Activated CD8-positive, alpha-beta T cell treated with anti-CD3 and anti-CD28 coated beads, Interleukin-2, amount 10 ng/mL, durations not matched to agents 7 days and 5 days (primary cell): Measurements from ENCODE around the gene LDHAL6B. TPM values are rescaled to one million over a fixed set of nuclear protein-coding genes. Genes with fewer than 3 reads are reported as not detected.

ENCODE experiments used
- ATAC-seq: fragments of 150-1000 bp; cut with Tn5 transposase; one replicate; pipeline ENCODE4 v1.10.0; 2021; ENCODE audit warnings: moderate library complexity
- CTCF ChIA-PET: fragments of 350-600 bp; sonication (Branson Sonifier 250); formaldehyde crosslinking; loops from one replicate; lab custom pipeline; 2021; ENCODE audit warnings: antibody characterized with exemption; lab: Charles Lee
- POLR2A ChIA-PET: fragments of 350-600 bp; sonication (Branson Sonifier 250); formaldehyde crosslinking; loops from one replicate; lab custom pipeline; 2021; ENCODE audit warnings: antibody characterized with exemption; lab: Charles Lee
- DNase-seq: peaks from one replicate; pipeline ENCODE4 v3.0.0-alpha.2; 2020
- H3K27ac Mint-ChIP-seq: one replicate; pipeline ENCODE4 v1.8.0; 2021; ENCODE audit warnings: mild to moderate bottlenecking, mixed read lengths
- H3K27me3 Mint-ChIP-seq: one replicate; pipeline ENCODE4 v1.8.0; 2021; ENCODE audit warnings: low read depth, mixed read lengths
- H3K36me3 Mint-ChIP-seq: one replicate; pipeline ENCODE4 v1.8.0; 2021; ENCODE audit warnings: low read depth, mixed read lengths
- H3K4me1 Mint-ChIP-seq: one replicate; pipeline ENCODE4 v1.8.0; 2021; ENCODE audit warnings: low read depth, mixed read lengths
- H3K4me3 Mint-ChIP-seq: one replicate; pipeline ENCODE4 v1.8.0; 2021; ENCODE audit warnings: mild to moderate bottlenecking, mixed read lengths
- H3K9me3 Mint-ChIP-seq: one replicate; pipeline ENCODE4 v1.8.0; 2022; ENCODE audit warnings: mixed read lengths; ENCODE audit not compliant: insufficient read depth
- total RNA-seq, 2 experiments: library from RNA; stranded (reverse); gene quantifications; one replicate each; pipeline ENCODE4 v1.2.3, GENCODE V29; 2021

Gene LDHAL6B
- total RNA-seq, 2 experiments from 2014 or later, result not detected

DNA sequence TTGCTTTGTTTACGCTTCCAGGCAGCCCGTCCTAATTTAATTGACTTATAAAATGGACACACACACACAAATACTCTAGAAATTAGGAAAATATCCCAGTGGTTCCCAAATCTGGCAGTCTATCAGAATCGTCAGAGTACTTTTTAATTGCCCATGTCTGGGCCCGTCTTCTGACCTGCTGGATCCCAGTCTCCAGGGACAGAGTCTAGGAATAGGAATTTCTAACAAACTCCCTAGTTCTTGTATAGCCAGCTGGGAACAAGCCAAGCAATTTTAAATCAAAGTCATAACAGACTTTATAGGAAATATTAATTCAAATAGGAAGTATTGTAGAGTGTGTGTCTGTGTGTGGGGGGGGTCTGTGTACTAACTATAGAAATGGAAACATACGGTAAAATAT lies 33.4 kb downstream of the LDHAL6B start:
- CTCF ChIA-PET, result no interaction called here
- H3K9me3 Mint-ChIP-seq, result no peaks in the 10 kb centered on the region

DNA sequence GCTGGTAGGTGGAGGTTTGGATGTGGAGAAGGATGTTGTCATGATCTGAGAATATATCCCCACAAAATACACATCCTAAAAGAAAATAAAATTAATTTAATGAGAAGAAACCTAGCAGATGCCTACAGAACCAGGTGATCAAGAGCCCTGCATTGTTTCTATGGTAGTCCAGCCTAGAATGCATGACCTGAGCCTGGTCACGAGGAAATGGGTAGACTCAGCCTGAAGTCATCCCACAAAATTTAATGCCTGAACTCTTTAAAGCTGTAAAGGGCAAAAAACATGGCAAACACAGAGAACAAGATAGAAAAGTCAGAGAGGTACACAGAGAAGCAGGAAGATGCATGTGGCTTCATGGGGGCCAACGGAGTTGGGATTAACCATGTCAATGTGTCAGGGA lies 36.0 kb downstream of the LDHAL6B start:
- H3K27me3 Mint-ChIP-seq, result peaks cover 4% of the 10 kb centered on the region
- H3K27ac Mint-ChIP-seq, result no peak overlapping the region
- no peak overlapping the region for H3K4me3 Mint-ChIP-seq
- H3K9me3 Mint-ChIP-seq, result no peaks in the 10 kb centered on the region
- DNase-seq (no peak), ATAC-seq (no peak)
- POLR2A ChIA-PET, result no interaction called here
- CTCF ChIA-PET, result interaction anchor here (1.5 kb wide), 1 partner anchor 250 kb away, joined by 6 read pairs; no protein-coding TSS in a partner anchor
- H3K4me1 Mint-ChIP-seq, result peaks cover 15% of the 10 kb centered on the region
- peaks cover 12% of the 10 kb centered on the region for H3K36me3 Mint-ChIP-seq

More for the DNA sequence above, 33.4 kb downstream of the LDHAL6B start:
- no peak for DNase-seq
- ATAC-seq, result no peak
- Mint-ChIP-seq H3K36me3 (peaks cover 19% of the 10 kb centered on the region), H3K27ac (no peak overlapping the region), H3K4me3 (no peak overlapping the region), H3K4me1 (peaks cover 17% of the 10 kb centered on the region), H3K27me3 (peaks cover 4% of the 10 kb centered on the region)
- POLR2A ChIA-PET, result no interaction called here

DNA sequence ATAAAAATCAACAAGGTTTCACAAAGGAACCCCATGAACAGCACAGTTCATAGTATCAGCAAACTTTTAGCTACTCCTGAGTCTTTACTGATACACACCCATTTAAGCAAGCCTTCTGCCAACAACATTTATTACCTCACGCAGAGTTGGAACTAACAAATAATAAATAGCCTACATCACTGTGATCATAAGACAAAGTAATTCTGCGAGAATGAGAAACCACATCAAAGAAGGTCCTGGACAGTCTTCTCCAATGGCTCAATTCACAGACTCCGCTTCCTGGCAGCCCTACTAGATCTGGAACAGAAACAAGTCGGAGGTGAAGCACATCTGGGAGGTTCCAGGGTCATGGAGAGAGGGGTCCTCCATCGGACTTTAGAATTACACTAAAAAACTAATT lies 37.0 kb downstream of the LDHAL6B start:
- DNase-seq, result no peak
- ChIA-PET CTCF (interaction anchor here (1.5 kb wide), 1 partner anchor 249 kb away, joined by 6 read pairs; no protein-coding TSS in a partner anchor), POLR2A (no interaction called here)
- no peak for ATAC-seq
- Mint-ChIP-seq H3K27me3 (peaks cover 4% of the 10 kb centered on the region), H3K36me3 (peaks cover 16% of the 10 kb centered on the region), H3K4me3 (no peak overlapping the region), H3K27ac (no peak overlapping the region), H3K9me3 (no peaks in the 10 kb centered on the region), H3K4me1 (peaks cover 15% of the 10 kb centered on the region)

DNA sequence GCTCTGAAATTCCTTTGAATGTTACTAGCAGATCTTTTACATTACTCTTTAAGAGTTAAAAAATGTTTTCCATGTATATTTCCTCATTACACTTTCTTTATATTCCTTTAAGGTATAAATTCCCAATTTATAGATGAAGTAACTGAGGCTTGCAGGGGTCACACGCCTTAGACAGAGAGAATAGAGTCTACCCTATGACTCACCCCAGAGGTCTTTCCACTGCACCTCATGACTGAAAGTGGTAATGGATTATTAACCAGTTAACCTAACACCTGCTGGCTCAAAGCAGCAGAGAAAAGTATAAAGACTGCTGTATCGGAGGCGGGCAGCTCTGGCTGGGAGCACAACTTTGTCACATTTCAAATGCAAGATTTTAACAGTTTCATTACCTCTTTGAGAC lies 37.7 kb downstream of the LDHAL6B start:
- H3K27ac Mint-ChIP-seq, result no peak overlapping the region
- peaks cover 20% of the 10 kb centered on the region for H3K4me1 Mint-ChIP-seq
- H3K36me3 Mint-ChIP-seq, result peaks cover 16% of the 10 kb centered on the region
- H3K4me3 Mint-ChIP-seq, result no peak overlapping the region
- peaks cover 4% of the 10 kb centered on the region for H3K27me3 Mint-ChIP-seq
- CTCF ChIA-PET, result interaction anchor here (1.5 kb wide), 1 partner anchor 249 kb away, joined by 6 read pairs; no protein-coding TSS in a partner anchor
- ATAC-seq, result no peak
- POLR2A ChIA-PET, result no interaction called here
- no peak for DNase-seq
- no peaks in the 10 kb centered on the region for H3K9me3 Mint-ChIP-seq

DNA sequence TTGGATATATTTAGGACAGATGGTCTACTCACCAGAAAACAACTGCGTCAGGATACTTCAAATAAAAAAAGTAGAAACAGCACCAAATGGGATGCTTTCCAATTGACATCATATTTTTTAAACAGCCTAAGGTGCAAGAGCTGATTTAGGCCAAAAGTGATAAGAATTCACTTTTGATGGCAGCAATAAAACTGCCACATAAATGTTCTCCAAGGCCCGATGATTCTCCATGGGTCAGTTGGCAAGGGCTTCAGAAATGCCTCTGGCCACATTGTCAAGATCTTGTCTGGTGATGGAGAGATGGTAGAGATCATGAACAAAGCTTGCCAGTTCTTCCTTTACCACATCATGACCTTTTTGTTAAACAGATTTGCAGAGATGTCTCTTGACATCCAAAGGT lies 38.9 kb downstream of the LDHAL6B start:
- Mint-ChIP-seq H3K27ac (no peak overlapping the region), H3K9me3 (no peaks in the 10 kb centered on the region), H3K27me3 (peaks cover 4% of the 10 kb centered on the region), H3K4me3 (no peak overlapping the region), H3K36me3 (peaks cover 18% of the 10 kb centered on the region), H3K4me1 (peaks cover 28% of the 10 kb centered on the region)
- no peak for DNase-seq
- POLR2A ChIA-PET, result no interaction called here
- CTCF ChIA-PET, result interaction anchor here (0.9 to 4.8 kb wide), 11 partner anchors 9 to 285 kb away, joined by 3 to 42 read pairs (median 4); no protein-coding TSS in a partner anchor
- no peak for ATAC-seq

DNA sequence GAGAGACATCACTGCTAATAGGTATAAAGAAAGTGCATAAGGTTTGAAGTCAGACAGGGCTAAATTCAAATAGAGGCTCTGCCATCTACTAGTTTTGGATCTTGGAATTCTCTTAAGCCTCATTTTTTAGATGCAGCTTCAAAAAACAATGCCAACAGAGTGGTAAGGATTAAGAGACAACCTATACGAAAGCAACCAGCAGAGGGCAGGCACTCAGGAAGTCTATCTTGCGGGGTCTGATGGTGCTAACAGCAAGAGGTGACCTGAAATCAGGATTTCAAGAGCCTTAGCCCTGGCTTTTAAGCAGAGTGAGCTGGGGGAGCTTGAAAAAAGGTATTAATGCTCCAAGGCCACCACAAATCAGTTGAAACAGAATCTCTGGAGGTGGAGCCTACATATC lies 40.7 kb downstream of the LDHAL6B start:
- ATAC-seq (peak; percentile 90), DNase-seq (peak; percentile 83)
- peaks cover 16% of the 10 kb centered on the region for H3K36me3 Mint-ChIP-seq
- peak overlapping the region; percentile 55 for H3K27ac Mint-ChIP-seq
- POLR2A ChIA-PET, result interaction anchor here (0.7 kb wide), 2 partner anchors 10 to 269 kb away, joined by 3 read pairs; no protein-coding TSS in a partner anchor
- H3K4me1 Mint-ChIP-seq, result peaks cover 35% of the 10 kb centered on the region
- H3K27me3 Mint-ChIP-seq, result peaks cover 1% of the 10 kb centered on the region
- H3K4me3 Mint-ChIP-seq, result no peak overlapping the region
- CTCF ChIA-PET, result interaction anchor here (0.6 to 4.8 kb wide), 55 partner anchors 9 to 436 kb away, joined by 3 to 42 read pairs (median 4); partner anchors contain the start of genes FAM81A and MYO1E
- no peaks in the 10 kb centered on the region for H3K9me3 Mint-ChIP-seq

DNA sequence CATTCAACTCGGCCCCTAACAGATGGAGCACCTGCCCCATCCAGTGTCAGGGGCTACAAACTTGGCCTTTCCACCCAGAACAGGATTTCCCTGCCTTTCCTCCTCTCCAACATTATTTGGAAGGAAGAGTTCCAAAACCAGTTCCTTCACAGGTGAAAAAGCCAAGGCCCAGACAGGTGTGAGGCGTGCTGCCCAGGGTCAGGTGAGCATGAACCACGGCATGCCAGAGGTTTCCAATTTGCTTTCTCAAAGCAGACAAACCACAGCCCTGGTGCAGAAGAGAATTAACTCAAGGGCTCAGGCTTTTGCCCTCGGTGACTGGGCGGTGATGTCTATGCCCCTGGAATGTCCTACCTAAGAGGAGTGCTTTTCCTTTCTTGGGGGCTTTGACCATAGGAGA lies 43.2 kb downstream of the LDHAL6B start:
- ATAC-seq, result no peak

DNA sequence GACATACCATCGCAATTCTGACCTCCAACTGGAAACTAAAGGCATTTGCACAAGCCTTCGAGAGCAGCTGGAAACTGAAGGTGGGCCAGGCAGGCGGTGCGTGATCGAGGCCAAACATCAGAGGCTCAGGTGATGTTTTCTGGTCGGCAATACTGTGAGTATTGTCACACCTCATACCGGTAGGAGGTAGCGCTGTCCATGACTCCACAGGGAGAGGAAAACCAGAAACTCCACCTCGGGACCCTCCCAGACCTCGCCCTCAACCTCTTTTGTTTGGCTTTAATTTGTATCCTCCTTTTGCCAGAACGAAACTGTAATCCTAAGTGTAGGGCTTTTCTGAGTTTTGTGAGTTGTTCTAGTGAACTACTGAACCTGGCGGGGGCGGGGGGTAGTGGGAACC lies 43.6 kb downstream of the LDHAL6B start:
- ChIA-PET POLR2A (no interaction called here), CTCF (interaction anchor here (1.4 kb wide), 1 partner anchor 16 kb away, joined by 3 read pairs; no protein-coding TSS in a partner anchor)
- H3K4me1 Mint-ChIP-seq, result peaks cover 46% of the 10 kb centered on the region
- DNase-seq, result no peak
- peaks cover 24% of the 10 kb centered on the region for H3K36me3 Mint-ChIP-seq
- H3K27ac Mint-ChIP-seq, result no peak overlapping the region
- ATAC-seq, result no peak
- no peak overlapping the region for H3K4me3 Mint-ChIP-seq
- H3K27me3 Mint-ChIP-seq, result no peaks in the 10 kb centered on the region
- H3K9me3 Mint-ChIP-seq, result no peaks in the 10 kb centered on the region

More for the DNA sequence above, 43.2 kb downstream of the LDHAL6B start:
- POLR2A ChIA-PET, result no interaction called here
- Mint-ChIP-seq H3K4me3 (no peak overlapping the region), H3K9me3 (no peaks in the 10 kb centered on the region), H3K27me3 (no peaks in the 10 kb centered on the region), H3K36me3 (peaks cover 24% of the 10 kb centered on the region), H3K27ac (peak overlapping the region; percentile 63), H3K4me1 (peaks cover 42% of the 10 kb centered on the region)
- CTCF ChIA-PET, result interaction anchor here (1.4 kb wide), 1 partner anchor 17 kb away, joined by 3 read pairs; no protein-coding TSS in a partner anchor
- DNase-seq, result no peak

DNA sequence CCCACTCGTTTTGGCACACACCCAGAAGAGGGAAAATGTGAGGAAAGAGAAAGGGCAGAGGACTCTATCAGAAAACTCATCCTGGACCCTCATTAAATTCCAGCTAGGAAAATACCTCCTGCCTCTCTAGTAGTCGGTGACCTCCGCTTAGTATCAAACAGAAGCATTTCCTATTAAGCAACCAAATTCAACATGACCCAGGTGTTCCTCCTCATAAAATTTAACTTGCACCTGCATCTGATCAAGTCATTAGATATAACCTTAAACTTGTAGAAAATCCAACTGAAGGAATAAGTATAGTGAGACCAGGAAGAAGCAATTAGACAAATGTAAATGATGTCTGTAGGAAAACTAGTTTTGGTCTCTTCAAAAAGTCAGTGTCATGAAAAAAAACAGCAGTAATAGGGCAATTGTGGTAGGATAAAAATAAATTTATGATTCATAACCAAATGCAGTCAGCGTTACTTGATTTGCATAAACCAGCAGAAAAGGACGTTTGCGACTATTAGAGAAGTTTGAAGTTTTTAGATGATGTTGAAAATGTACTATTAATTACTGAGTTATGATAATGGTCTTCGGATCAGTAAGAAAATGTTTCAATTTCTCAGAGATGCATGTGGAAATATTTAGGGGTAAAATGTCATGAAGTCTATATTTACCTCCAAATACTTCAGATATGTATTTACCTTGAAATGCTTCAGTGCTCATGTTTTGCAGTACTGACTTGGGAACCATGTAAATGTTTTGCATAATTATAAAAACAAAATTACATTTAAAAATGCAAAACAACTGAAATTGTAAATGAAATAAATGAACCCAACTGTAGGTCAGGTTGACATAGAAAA lies 44.6 kb downstream of the LDHAL6B start:
- CTCF ChIA-PET, result interaction anchor here (1.4 kb wide), 1 partner anchor 15 kb away, joined by 3 read pairs; no protein-coding TSS in a partner anchor
- peak overlapping the region; percentile 17 for H3K27ac Mint-ChIP-seq
- H3K9me3 Mint-ChIP-seq, result no peaks in the 10 kb centered on the region
- peaks cover 32% of the 10 kb centered on the region for H3K36me3 Mint-ChIP-seq
- DNase-seq (no peak), ATAC-seq (no peak)
- H3K4me1 Mint-ChIP-seq, result peaks cover 55% of the 10 kb centered on the region
- H3K27me3 Mint-ChIP-seq, result no peaks in the 10 kb centered on the region
- POLR2A ChIA-PET, result no interaction called here
- no peak overlapping the region for H3K4me3 Mint-ChIP-seq

DNA sequence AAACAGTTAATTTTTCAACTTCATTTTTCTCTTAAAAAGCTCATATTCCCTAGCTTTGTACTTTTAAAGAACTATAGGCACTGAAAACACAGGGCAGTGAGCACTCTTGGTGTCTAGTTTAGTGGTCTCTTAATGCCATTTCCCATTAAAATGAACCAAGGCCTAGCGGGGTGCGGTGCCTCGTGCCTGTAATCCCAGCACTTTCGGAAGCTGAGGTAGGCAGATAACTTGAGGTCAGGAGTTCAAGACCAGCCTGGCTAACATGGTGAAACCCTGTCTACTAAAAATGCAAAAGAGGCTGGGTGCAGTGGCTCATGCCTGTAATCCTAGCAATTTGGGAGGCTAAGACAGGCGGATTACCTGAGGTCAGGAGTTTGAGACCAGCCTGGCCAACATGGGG lies 45.5 kb downstream of the LDHAL6B start:
- ChIA-PET CTCF (no interaction called here), POLR2A (no interaction called here)
- Mint-ChIP-seq H3K27me3 (no peaks in the 10 kb centered on the region), H3K36me3 (peaks cover 38% of the 10 kb centered on the region), H3K4me3 (no peak overlapping the region), H3K27ac (no peak overlapping the region), H3K4me1 (peaks cover 62% of the 10 kb centered on the region), H3K9me3 (no peaks in the 10 kb centered on the region)
- ATAC-seq, result no peak
- no peak for DNase-seq

DNA sequence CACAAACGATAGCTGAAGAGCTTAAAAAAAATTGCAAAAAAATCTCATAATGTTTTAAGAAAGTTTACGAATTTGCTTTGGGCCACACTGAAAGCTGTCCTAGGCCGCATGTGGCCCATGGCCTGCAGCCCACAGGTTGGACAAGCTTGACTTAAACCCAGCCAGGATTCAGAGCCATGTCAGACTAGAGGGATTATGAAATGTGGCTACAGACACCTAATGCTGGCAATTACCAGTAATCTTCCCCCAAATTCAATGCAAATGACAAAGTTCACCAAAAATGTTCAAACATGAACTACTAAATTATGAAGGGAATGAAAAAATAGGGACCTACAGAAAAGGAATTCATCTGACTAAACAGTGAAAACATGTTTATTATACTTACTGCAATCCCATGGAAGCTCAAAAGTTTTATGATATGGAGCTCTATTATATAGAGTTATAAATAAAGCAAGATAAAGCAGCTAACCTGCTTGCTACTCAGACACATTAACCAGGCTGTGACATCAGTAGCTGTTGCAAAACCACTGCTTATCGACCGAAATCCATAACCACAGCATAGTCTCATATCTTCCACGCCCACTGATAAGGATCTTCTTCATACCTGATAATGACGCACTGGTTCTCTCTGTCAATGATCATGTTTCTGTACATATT lies 49.2 kb downstream of the LDHAL6B start:
- Mint-ChIP-seq H3K36me3 (peaks cover 48% of the 10 kb centered on the region), H3K4me3 (peak overlapping the region; percentile 0), H3K27me3 (no peaks in the 10 kb centered on the region), H3K4me1 (peaks cover 62% of the 10 kb centered on the region), H3K27ac (peak overlapping the region; percentile 81), H3K9me3 (no peaks in the 10 kb centered on the region)
- ATAC-seq (peak; percentile 78), DNase-seq (peak; percentile 73)
- CTCF ChIA-PET, result interaction anchor here (1.1 to 2.0 kb wide), 3 partner anchors 9 to 10 kb away, joined by 3 to 8 read pairs (median 3); no protein-coding TSS in a partner anchor
- POLR2A ChIA-PET, result no interaction called here
